Neuronal stem cell (in vitro differentiated cells): Measurements from ENCODE around the gene RASA3.
A peak's percentile ranks its signal among the peaks of the same experiment; 100 is the strongest.

Experiments
- DNase-seq: peaks from one replicate; pipeline ENCODE4 v3.0.0-alpha.2; 2013; ENCODE audit warnings: low spot score
- H2AFZ ChIP-seq: one replicate; pipeline ENCODE4 v1.6.1; 2013; ENCODE audit warnings: mild to moderate bottlenecking, low read length, inconsistent platforms
- H2AK5ac ChIP-seq: 2 replicates; pipeline ENCODE4 v1.6.1; 2013; ENCODE audit warnings: low read depth, mild to moderate bottlenecking, inconsistent platforms, low read length, moderate library complexity, mixed read lengths
- H2BK120ac ChIP-seq: 2 replicates; pipeline ENCODE4 v1.6.1; 2013; ENCODE audit warnings: low read depth, mild to moderate bottlenecking, inconsistent platforms, low read length, moderate library complexity, mixed read lengths
- H2BK12ac ChIP-seq: one replicate; pipeline ENCODE4 v1.6.1; 2013; ENCODE audit warnings: low read length, inconsistent platforms
- H2BK15ac ChIP-seq: 2 replicates; pipeline ENCODE4 v1.6.1; 2013; ENCODE audit warnings: mild to moderate bottlenecking, low read length, inconsistent platforms, mixed read lengths
- H2BK5ac ChIP-seq: one replicate; pipeline ENCODE4 v1.6.1; 2013; ENCODE audit warnings: inconsistent platforms, mild to moderate bottlenecking, low read length, moderate library complexity
- H3K14ac ChIP-seq: one replicate; pipeline ENCODE4 v1.6.1; 2013; ENCODE audit warnings: low read length, inconsistent platforms
- H3K18ac ChIP-seq: 2 replicates; pipeline ENCODE4 v1.6.1; 2013; ENCODE audit warnings: low read length, inconsistent platforms
- H3K23ac ChIP-seq: 2 replicates; pipeline ENCODE4 v1.6.1; 2013; ENCODE audit warnings: low read depth, mild to moderate bottlenecking, mixed read lengths, low read length, inconsistent platforms; ENCODE audit not compliant: poor library complexity
- H3K27ac ChIP-seq: replicated peaks from 3 replicates; pipeline ENCODE4 v1.5.1; 2013; ENCODE audit warnings: low read length, inconsistent platforms
- H3K27me3 ChIP-seq, 3 experiments: 2 replicates each; pipeline ENCODE4 v1.6.1; 2013; ENCODE audit warnings: low read length in 3 of 3, mild to moderate bottlenecking in 2 of 3, inconsistent platforms in 1 of 3, low read depth in 1 of 3, mixed read lengths in 1 of 3, moderate library complexity in 1 of 3; ENCODE audit not compliant: control insufficient read depth in 3 of 3, insufficient read depth in 3 of 3
- H3K36me3 ChIP-seq, 2 donors: replicated peaks in 1 of 2; 2 replicates each; pipeline ENCODE4 v1.6.1; 2013; ENCODE audit warnings: low read length in 2 of 2; ENCODE audit not compliant: control insufficient read depth in 2 of 2, insufficient read depth in 2 of 2
- H3K4ac ChIP-seq: 2 replicates; pipeline ENCODE4 v1.6.1; 2013; ENCODE audit warnings: inconsistent platforms, mild to moderate bottlenecking, low read length, moderate library complexity
- H3K4me1 ChIP-seq, 2 donors: 1 replicate in 1 of 2; 2 replicates in 1 of 2; pipeline ENCODE4 v1.6.1; 2013; ENCODE audit warnings: low read length in 2 of 2, low read depth in 1 of 2; ENCODE audit not compliant: control insufficient read depth in 2 of 2, insufficient read depth in 1 of 2
- H3K4me2 ChIP-seq: one replicate; pipeline ENCODE4 v1.6.1; 2013; ENCODE audit warnings: mild to moderate bottlenecking, low read length, inconsistent platforms; ENCODE audit not compliant: insufficient read depth, poor library complexity, severe bottlenecking
- H3K4me3 ChIP-seq, 2 donors: 2 replicates each; pipeline ENCODE4 v1.5.1; 2013; ENCODE audit warnings: low read length in 2 of 2, mild to moderate bottlenecking in 2 of 2, inconsistent platforms in 1 of 2, moderate library complexity in 1 of 2
- H3K79me1 ChIP-seq: one replicate; pipeline ENCODE4 v1.6.1; 2013; ENCODE audit warnings: low read depth, mild to moderate bottlenecking, inconsistent platforms, low read length, moderate library complexity
- H3K9ac ChIP-seq: one replicate; pipeline ENCODE4 v1.6.1; 2013; ENCODE audit warnings: mild to moderate bottlenecking, low read depth, low read length, inconsistent platforms; ENCODE audit not compliant: poor library complexity
- H3K9me3 ChIP-seq, 2 donors: replicated peaks in 1 of 2; 2 replicates each; pipeline versions ENCODE3 to v1.6.1; 2013; ENCODE audit warnings: low read length in 2 of 2, mild to moderate bottlenecking in 2 of 2, inconsistent platforms in 1 of 2, low read depth in 1 of 2, mixed read lengths in 1 of 2, moderate library complexity in 1 of 2; ENCODE audit not compliant: control insufficient read depth in 2 of 2, insufficient read depth in 1 of 2
- H4K8ac ChIP-seq: one replicate; pipeline ENCODE4 v1.6.1; 2013; ENCODE audit warnings: low read depth, mild to moderate bottlenecking, inconsistent platforms, low read length, moderate library complexity
- H4K91ac ChIP-seq: one replicate; pipeline ENCODE4 v1.6.1; 2013; ENCODE audit warnings: low read length, low read depth, mild to moderate bottlenecking, inconsistent platforms; ENCODE audit not compliant: poor library complexity
- WGBS, 2 donors: extraction: QIAGEN DNeasy Blood & Tissue Kit; methylation state at CpG; one replicate each; pipeline ENCODE4 v1.1.7; 2013; ENCODE audit warnings: missing lambda C conversion rate in 2 of 2, mixed read lengths in 1 of 2; ENCODE audit not compliant: insufficient read length in 2 of 2, insufficient replicate concordance in 1 of 2; ENCODE audit errors: extremely low coverage in 2 of 2; 5-methylcytosine and 5-hydroxymethylcytosine counted together

Gene RASA3

DNA sequence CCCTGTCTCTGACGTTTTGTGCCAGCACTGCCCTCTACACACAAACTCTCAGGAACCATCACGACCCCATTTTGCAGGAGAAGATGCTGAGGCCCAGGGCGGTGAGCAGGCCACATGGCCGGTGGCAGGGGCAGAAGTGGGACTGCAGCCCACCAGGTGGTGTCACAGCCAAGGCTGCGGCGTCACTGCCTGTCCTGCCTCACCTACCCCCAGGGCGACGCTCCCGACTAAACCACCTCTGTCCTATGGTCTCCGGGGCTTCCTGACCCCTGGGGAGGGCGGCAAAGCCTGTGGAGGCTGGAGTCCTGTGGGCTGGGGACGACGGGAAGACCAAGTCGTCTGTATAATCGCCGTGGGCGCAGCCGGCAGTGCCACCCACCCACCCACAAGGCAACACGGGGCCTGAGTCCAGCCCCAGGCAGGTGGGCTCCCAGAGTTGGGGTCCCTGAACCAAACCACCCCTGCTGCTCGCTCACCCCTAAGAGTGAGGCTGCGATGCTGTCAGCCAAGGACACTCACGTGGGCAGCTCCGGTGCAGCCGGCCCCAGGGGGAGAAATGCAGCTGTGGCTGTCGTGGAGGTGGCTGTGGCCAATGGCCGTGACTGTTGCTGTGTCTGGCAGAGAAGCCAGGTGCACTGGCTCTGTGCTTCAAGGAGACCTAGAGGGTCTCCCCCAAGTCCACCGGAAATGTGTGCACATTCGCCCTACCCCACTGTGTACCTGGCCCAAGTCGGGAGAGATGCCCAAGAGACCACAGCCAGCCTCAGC, 29.7 kb downstream of the RASA3 start:
- H2BK15ac ChIP-seq: peak overlapping the region; percentile 67
- peak overlapping the region; percentile 39 for H2BK5ac ChIP-seq
- no peak overlapping the region for H3K14ac ChIP-seq
- peak overlapping the region; percentile 55 for H3K23ac ChIP-seq
- peaks cover 2 to 5% of the 10 kb centered on the region in 2 donors for H3K36me3 ChIP-seq
- no peak overlapping the region for H2AFZ ChIP-seq
- no CpG with 5 or more reads among the region's 29 CpGs for WGBS, 2 donors
- H3K79me1 ChIP-seq: peaks cover 9% of the 10 kb centered on the region
- peaks cover 17 to 24% of the 10 kb centered on the region in 2 donors for H3K4me1 ChIP-seq
- H3K9me3 ChIP-seq: no peaks in the 10 kb centered on the region
- no peak overlapping the region for H2BK12ac ChIP-seq
- no peak overlapping the region for H2BK120ac ChIP-seq
- no peak for DNase-seq
- peak overlapping the region; percentile 87 for H3K18ac ChIP-seq
- H3K4me2 ChIP-seq: no peak overlapping the region
- H4K8ac ChIP-seq: peak overlapping the region; percentile 3
- H2AK5ac ChIP-seq: peak overlapping the region; percentile 90
- no peak overlapping the region for H4K91ac ChIP-seq
- no peak overlapping the region for H3K4ac ChIP-seq
- no peaks in the 10 kb centered on the region for H3K27me3 ChIP-seq
- H3K27ac ChIP-seq: no peak overlapping the region
- no peak overlapping the region for H3K4me3 ChIP-seq
- no peak overlapping the region for H3K9ac ChIP-seq

- peaks cover 20% of the 10 kb centered on the region in 2 donors for H3K4me1 ChIP-seq
- no peaks in the 10 kb centered on the region for H3K9me3 ChIP-seq
- no peak overlapping the region for H3K9ac ChIP-seq
- no peak for DNase-seq
- H3K36me3 ChIP-seq: peaks cover 2 to 4% of the 10 kb centered on the region in 2 donors
- H3K4me3 ChIP-seq: no peak overlapping the region
- H3K27ac ChIP-seq: no peak overlapping the region
- H3K23ac ChIP-seq: no peak overlapping the region
- peaks cover 10% of the 10 kb centered on the region for H3K79me1 ChIP-seq
- no peak overlapping the region for H3K14ac ChIP-seq
- no peak overlapping the region for H4K8ac ChIP-seq
- H2BK12ac ChIP-seq: no peak overlapping the region
- H3K27me3 ChIP-seq: no peaks in the 10 kb centered on the region
- H3K4me2 ChIP-seq: no peak overlapping the region
- no peak overlapping the region for H2BK5ac ChIP-seq
- H2BK15ac ChIP-seq: no peak overlapping the region
- H2AK5ac ChIP-seq: peak overlapping the region; percentile 90
- no peak overlapping the region for H3K4ac ChIP-seq
- H2AFZ ChIP-seq: no peak overlapping the region
- H3K18ac ChIP-seq: no peak overlapping the region
- no peak overlapping the region for H4K91ac ChIP-seq
- WGBS, 2 donors: no CpG with 5 or more reads among the region's 18 CpGs
- no peak overlapping the region for H2BK120ac ChIP-seq
These were observed 30.3 kb downstream of the RASA3 start for GRCh38 chr13:114102131-114102520.

DNA sequence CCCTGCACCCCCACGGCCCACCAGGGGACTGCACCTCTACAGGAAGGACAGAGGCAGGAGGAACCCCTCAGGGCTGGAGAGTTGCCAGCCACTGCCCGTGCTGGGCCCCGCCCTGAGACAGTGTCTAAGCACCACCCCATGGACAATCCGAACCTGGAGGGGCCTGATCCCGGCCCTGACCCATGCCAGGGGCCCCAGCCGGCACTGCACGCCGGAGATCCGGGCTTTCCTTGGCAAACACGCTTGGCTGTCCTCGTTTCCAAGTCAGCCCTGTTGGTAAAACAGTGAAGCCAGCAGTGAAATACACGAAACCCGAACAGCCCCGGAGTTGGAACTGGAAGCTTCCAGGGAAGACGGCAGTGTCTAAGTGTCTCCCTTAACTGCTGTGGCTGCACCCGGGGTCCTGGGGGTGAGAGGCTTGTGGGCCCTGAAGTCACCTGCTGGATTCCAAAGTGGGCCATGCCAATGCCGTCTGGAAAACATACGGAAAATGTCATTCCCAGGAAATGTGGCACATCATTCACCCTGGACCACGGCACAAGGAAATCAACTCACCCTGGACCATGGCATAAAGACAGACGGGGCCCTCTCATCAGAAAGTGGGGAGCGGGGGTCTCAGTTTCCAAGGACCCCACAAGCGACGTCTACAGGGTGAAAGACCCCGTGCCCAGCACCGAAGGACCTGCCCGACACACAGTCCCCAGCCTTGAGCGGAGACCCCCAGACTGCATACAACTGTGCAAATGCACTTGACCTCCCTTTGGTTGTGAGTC, 30.9 kb downstream of the RASA3 start:
- Histone ChIP-seq H2BK5ac (peak overlapping the region; percentile 75), H4K91ac (no peak overlapping the region), H3K27ac (peak overlapping the region; percentile 73), H2BK12ac (no peak overlapping the region), H3K14ac (no peak overlapping the region), H3K79me1 (peaks cover 7% of the 10 kb centered on the region), H2BK120ac (peak overlapping the region; percentile 91), H3K27me3 (no peaks in the 10 kb centered on the region), H3K4me3 (no peak overlapping the region), H3K4me2 (no peak overlapping the region), H2AFZ (no peak overlapping the region), H2BK15ac (peak overlapping the region; percentile 55), H3K4me1 (peaks cover 19 to 20% of the 10 kb centered on the region in 2 donors), H3K23ac (no peak overlapping the region), H3K36me3 (no peaks in the 10 kb centered on the region), H3K4ac (no peak overlapping the region), H3K18ac (peak overlapping the region; percentile 80), H4K8ac (no peak overlapping the region), H2AK5ac (peak overlapping the region; percentile 96), H3K9me3 (no peaks in the 10 kb centered on the region), H3K9ac (no peak overlapping the region)
- no CpG with 5 or more reads among the region's 27 CpGs for WGBS, 2 donors
- no peak for DNase-seq
